HG02588 (cell line): ENCODE results near the gene RNF150.
"Not testable (repeated sequence)": the region's sequence is repeated elsewhere in the genome, so short reads cannot be mapped to it uniquely, and the experiment has no call there.

Experiments
- ATAC-seq: cut with Tn5 transposase; IDR thresholded peaks from one replicate; pipeline ENCODE4 v1.9.1; 2021; ENCODE audit warnings: mild to moderate bottlenecking, moderate library complexity; ENCODE audit not compliant: unreplicated experiment

Gene RNF150

GRCh38 chr4:141133146-141133998, at the start of gene RNF150:
TSS of gene RNF150 (minus strand) at chr4:141133469.
- ATAC-seq, result peak; percentile 66

GRCh38 chr4:141180991-141181761, 47.9 kb upstream of the RNF150 start:
- no peak for ATAC-seq

GRCh38 chr4:141179474-141180373, 46.5 kb upstream of the RNF150 start:
- no peak for ATAC-seq

- no peak for ATAC-seq
These were observed 43.9 kb upstream of the RNF150 start for GRCh38 chr4:141177171-141177570.

- no peak for ATAC-seq
These were observed 41.2 kb upstream of the RNF150 start for GRCh38 chr4:141174457-141174856.

- ATAC-seq, result no peak
These were observed 37.4 kb upstream of the RNF150 start for GRCh38 chr4:141170671-141171070.

GRCh38 chr4:141169391-141169790, 36.1 kb upstream of the RNF150 start:
- no peak for ATAC-seq

GRCh38 chr4:141165001-141165400, 31.7 kb upstream of the RNF150 start:
- not testable (repeated sequence) for ATAC-seq

GRCh38 chr4:141159027-141159426, 25.8 kb upstream of the RNF150 start:
- ATAC-seq, result no peak

GRCh38 chr4:141158219-141158618, 24.9 kb upstream of the RNF150 start:
- ATAC-seq, result no peak

- no peak for ATAC-seq
These were observed 22.3 kb upstream of the RNF150 start for GRCh38 chr4:141155586-141155985.

GRCh38 chr4:141154725-141155124, 21.5 kb upstream of the RNF150 start:
- ATAC-seq, result no peak

GRCh38 chr4:141153751-141154510, 20.7 kb upstream of the RNF150 start:
- no peak for ATAC-seq

GRCh38 chr4:141144207-141144606, 10.9 kb upstream of the RNF150 start:
- no peak for ATAC-seq

GRCh38 chr4:141142423-141142822, 9.2 kb upstream of the RNF150 start:
- ATAC-seq, result no peak

GRCh38 chr4:141140391-141141200, 7.3 kb upstream of the RNF150 start:
- ATAC-seq, result no peak

- no peak for ATAC-seq
These were observed 1.0 kb upstream of the RNF150 start for GRCh38 chr4:141133999-141134995.

GRCh38 chr4:141132709-141133145, 542 bp downstream of the RNF150 start:
- ATAC-seq, result peak; percentile 13
